Fibroblast of peridontal ligament (primary cell): ENCODE data around the gene DLL1.
"Not testable (repeated sequence)": the region's sequence is repeated elsewhere in the genome, so short reads cannot be mapped to it uniquely, and the experiment has no call there.

ENCODE experiments used
- DNase-seq: peaks from one replicate; pipeline ENCODE4 v3.0.0-alpha.2; 2010; ENCODE audit errors: extremely low read depth

Gene DLL1, protein sequence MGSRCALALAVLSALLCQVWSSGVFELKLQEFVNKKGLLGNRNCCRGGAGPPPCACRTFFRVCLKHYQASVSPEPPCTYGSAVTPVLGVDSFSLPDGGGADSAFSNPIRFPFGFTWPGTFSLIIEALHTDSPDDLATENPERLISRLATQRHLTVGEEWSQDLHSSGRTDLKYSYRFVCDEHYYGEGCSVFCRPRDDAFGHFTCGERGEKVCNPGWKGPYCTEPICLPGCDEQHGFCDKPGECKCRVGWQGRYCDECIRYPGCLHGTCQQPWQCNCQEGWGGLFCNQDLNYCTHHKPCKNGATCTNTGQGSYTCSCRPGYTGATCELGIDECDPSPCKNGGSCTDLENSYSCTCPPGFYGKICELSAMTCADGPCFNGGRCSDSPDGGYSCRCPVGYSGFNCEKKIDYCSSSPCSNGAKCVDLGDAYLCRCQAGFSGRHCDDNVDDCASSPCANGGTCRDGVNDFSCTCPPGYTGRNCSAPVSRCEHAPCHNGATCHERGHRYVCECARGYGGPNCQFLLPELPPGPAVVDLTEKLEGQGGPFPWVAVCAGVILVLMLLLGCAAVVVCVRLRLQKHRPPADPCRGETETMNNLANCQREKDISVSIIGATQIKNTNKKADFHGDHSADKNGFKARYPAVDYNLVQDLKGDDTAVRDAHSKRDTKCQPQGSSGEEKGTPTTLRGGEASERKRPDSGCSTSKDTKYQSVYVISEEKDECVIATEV

DNA sequence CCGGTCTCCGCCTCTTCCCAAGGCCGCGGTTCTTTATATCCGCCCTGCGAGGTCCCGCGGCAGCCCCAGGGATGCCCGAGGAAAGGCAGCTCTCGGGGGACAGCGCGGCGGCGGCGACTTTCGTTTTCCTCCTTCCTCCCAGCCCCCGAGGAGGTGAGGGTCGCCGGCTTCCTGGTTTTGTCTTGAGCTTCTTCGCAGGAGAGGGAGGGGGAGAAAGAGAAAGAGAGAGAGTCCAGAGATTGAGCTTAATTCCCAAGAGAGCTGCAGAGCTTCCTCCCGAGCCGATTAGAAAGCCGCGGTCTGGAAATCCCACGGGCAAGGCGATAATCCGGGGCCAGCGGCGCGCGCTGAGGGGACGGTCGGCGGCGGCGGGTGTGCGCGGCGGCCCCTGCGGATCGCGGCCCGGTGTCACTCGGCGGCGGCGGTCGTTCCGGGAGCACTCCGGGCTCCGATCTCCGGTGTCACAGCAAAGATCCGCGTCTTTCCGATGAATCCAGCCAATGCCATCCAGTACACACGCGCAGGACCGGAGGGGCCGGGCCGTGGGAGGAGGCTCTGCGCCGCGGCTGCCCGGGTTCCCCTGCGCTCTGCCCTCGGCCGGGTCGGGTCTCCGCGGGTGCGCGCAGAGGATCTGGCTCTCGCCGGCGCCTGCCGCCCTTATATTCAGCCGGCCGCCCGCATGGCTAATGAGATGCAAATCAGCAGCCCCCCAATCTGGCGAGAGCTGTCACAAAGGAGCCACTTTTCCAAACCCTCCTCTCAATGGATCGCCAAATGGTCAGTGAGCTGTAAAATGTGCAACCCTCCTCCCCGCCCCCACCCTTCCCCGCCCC lies at the start of gene DLL1:
Gene DLL1, minus strand, starts transcription at position 783 of the 833 bp plus-strand sequence. CDS start 939 bp downstream, outside the sequence.
- DNase-seq, result no peak

GRCh38 chr6:170335199-170335598 lies 44.3 kb upstream of the DLL1 start:
- not testable (repeated sequence) for DNase-seq

GRCh38 chr6:170329321-170329720 lies 38.4 kb upstream of the DLL1 start:
- no peak for DNase-seq

- DNase-seq, result no peak
These were observed 26.8 kb upstream of the DLL1 start for GRCh38 chr6:170317718-170318117.

DNA sequence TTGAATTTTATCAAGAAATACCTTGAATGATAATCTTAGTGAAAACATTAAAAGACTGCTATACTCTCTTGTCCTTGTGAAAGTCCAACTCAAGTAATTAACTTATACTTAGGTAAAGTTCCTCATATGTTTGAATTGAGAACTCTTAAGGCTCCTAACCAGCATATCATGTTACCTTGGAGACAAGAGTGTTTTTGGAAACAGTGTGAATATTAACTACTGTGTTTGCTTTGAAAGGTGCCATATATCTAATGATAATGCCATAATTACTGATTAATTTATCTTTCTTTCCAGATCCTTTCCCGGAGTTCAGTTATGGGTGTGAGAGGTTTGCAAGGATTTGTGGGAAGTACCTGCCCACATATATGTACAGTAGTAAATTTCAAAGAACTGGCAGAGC lies 26.2 kb upstream of the DLL1 start:
- DNase-seq, result no peak

DNA sequence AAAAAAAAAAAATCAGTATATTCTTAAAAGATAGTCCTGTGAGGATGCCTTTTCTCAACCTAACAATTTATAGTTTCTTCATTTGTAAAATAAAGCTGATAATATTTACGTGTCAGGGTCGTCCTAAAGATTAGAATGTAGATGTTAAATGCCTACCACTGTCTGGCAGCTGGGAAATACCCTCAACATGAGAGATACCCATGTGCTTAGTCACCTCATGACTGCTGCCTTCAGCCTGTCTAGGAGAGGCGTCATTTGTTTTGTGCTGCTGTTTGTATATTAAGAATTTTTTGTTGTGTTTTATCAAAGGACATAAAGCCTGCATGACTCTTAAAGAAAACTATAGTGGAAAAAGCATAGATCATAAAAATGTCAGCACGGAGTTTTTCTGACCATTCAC lies 25.2 kb upstream of the DLL1 start:
- DNase-seq, result no peak

GRCh38 chr6:170314983-170315382 lies 24.1 kb upstream of the DLL1 start:
- no peak for DNase-seq

GRCh38 chr6:170313716-170314295 lies 22.9 kb upstream of the DLL1 start:
- DNase-seq, result no peak

GRCh38 chr6:170312876-170313275 lies 22.0 kb upstream of the DLL1 start:
- no peak for DNase-seq

GRCh38 chr6:170311696-170312095 lies 20.8 kb upstream of the DLL1 start:
- no peak for DNase-seq

GRCh38 chr6:170308761-170309160 lies 17.9 kb upstream of the DLL1 start:
- no peak for DNase-seq

GRCh38 chr6:170307080-170307545 lies 16.2 kb upstream of the DLL1 start:
- no peak for DNase-seq

DNA sequence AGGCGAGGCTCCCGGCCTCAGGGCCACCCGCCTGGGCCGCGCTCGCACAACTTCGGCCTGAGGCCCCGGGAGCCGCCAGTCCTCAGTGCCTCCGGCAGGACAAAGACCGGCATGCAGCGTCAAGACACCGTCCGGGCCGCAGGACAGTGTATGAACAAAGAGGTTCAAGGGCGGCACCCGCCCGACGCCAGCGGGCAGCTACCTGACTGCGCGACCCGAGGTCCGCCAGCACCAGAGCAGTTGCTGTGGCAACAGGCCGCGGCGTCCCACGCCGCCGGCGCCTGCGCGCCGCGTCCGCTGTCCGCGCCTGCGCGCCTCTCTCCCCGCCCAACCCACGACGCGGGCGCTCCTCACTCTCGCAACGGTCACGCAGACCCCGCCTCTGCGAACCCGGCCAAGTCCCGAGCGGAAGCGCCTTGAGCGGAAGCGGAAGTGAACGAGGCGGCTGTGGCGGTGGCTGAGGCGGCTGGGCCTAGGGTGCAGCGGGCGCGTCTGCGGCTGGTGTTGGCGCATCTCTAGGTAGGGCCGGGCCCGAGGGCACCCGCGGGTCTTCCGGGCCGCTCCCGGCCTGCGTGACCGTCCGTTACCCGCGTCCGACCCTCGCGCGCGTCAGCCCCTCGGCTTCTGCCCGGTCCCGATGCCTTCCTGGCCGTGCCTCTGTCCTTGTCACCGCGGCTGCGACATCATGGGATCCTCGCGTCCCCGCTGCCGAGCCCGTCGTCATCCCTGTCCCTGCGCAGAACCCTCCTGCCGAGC lies 15.6 kb upstream of the DLL1 start, which contains the start of gene FAM120B:
Gene FAM120B, plus strand, starts transcription at position 435 of the 756 bp plus-strand sequence. CDS start 10,633 bp downstream, outside the sequence.
- peak; percentile 92 for DNase-seq

DNA sequence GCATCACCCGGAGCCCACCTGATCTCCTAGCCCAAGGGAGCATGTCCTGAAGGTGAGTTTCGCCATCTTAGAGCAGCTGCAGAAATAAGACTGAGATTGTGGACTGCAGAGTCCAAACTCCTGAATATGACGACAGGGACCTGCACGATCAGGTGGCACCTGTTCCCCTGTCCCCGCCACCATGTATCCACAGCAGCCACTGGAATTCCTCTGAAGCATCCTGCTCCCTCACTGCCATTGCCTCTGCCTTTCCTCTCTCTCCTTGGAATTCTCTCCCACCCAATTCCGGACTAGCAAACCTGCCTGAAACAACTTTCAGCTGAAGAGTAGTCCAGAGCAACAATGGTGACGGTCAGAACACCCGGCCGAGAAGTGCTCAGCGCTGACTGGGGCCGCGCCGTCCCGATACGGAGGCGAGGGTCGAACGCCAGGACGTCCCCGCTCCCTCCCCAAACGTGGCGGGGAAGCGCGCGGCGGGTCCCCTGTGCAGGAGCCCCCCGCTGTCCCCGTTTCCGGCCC lies 15.0 kb upstream of the DLL1 start:
- DNase-seq, result no peak

DNA sequence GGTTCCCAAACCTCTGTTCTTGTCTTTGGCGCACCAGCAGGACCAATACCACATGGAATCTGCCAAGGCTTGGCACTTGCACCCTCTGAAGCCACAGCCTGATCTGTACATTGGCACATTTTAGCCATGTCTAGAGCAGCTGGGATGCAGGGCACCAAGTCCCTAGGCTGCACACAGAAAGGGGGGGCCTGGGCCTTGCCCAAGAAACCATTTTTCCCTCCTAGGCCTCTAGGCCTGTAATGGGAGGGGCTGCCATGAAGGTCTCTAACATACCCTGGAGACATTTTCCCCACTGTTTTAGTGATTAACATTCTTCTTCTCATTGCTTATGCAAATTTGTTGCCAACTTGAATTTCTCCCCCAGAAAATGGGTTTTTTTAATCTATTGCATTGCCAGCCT lies 10.3 kb upstream of the DLL1 start:
- DNase-seq, result no peak

- DNase-seq, result no peak
These were observed 7.8 kb upstream of the DLL1 start for GRCh38 chr6:170298688-170299087.

DNA sequence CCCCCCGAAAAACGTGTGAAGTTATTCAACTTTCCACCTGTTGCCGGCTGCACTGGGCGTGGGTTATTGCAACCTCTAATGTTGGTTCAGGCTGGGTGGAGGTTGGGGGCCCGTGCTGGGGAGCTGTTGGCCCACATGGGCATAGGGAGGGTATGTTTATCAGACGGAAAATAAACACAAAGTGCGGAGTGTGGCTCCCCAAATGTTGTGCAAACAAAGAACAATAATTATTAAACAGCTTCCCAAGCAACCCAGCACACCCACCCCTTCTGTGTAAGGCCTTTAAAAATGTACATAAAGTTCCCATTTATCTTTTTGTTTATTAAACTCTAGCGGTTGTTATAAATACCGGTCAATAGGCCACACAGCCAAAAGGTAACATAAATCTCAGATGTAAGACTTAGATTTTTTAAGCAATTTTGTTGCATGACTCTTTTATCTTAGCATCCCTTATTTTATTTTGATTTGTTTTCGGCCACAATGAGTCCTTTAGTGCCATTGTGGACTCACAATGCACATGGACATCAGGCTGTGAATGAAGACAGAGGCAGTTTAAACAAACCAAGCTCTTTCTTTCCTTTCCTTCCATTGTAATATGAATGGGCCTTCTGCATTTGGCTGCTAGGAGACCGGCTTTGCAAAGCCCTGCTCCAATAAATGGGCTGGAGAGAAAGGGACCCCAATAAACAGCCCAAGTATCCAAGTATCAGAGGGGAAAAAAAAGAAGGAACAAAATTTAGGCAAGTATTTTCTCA lies 6.9 kb upstream of the DLL1 start:
- DNase-seq, result no peak

DNA sequence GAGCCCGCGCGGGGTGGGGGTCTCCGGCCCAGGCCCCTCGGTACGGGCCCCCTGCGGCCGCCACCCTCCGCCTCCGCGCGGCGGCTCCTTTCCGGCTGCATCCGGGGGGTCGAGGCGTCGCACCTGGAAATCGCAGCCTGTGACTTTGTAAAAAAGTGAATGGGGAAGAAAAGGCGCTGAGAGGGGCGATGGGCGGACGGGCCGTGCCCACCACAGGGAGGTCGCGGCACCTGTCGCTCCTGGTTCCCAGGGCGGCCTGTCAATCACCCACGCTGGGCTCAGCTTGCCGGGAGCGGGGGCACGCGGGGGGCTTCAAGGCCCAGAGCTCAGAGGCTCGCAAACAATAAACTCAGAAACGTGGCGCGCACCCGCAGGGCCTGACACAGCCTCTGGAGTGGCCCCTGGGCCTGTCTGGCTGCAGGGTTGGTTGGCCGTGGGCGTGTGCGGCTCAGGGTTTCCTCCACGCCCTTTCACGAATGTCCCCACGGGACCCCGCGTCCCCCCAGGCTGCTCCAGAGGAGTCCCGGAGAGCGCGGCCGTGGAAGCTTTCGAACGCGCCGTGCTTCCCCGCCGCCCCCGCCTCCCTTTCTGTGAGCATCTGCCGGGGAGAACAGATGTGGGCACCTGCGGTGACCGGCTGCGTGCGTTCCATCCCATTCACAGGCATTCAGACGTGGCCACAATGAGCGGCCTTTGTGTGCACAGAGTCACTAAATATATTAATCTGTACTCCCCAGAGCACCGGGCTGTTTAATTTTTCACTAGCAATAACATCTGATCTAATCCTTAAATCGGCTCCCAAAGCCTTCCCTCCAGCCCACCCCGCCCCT lies 6.1 kb upstream of the DLL1 start:
- no peak for DNase-seq

DNA sequence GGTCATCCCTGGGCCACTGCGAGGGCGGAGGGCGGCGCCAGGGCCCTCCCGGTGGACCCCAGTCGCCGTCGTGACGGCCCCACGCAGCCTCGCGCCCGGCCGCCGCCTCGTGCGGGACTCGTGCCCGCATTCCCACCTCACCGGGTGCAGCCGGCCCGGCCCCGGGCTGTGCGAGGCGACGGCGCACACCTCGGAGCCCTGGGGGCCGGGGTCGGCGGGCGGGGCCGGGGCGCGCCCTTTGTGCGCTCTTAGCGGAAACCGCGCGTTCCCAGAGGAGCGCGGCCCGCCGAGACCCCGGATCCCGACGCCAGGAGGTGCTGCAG lies 5.5 kb upstream of the DLL1 start:
- DNase-seq, result no peak
